Cerebellar nuclear complex (tissue), 1 donor: Measurements from ENCODE around the gene COG5.
A peak's percentile ranks its signal among the peaks of the same experiment; 100 is the strongest.

Source experiments
- DNase-seq, 2 experiments: peaks; one replicate each; lab custom pipeline; 2025; lab: John Stamatoyannopoulos, UW

COG5 gene

GRCh38 chr7:107463139-107464078 is 100.3 kb downstream of the COG5 start:
- DNase-seq = peak in 1 of 2 experiments; percentile 62

DNA sequence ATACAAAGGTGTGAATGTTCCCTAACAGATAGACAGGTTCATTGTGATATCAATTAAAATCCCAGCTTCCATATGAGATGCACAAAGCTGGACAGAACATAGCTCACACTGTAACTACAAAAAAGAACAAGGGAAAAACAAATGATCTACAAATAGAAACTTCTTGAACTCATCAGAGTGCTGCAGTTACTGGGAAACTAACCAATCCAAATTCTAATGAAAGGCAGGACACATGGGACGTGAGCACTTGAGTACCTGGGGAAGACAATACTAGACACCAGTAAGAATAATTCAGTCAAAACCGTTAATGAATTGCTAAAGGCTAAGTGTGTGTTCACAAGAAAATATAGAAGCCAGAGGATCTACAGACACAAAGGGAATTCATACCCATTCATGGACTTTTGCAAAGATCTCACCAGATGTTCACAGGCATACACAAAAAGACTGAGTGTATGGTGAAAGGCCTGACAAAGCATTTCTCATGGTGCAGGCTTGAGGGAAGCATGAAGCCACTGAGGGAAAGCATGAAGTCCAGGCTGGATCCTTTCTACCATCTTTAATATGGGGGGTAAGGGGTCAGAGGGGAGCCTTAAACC is 101.7 kb downstream of the COG5 start:
- no peak for DNase-seq

- no peak for DNase-seq
Measured at GRCh38 chr7:107453388-107453787, 110.3 kb downstream of the COG5 start.

DNA sequence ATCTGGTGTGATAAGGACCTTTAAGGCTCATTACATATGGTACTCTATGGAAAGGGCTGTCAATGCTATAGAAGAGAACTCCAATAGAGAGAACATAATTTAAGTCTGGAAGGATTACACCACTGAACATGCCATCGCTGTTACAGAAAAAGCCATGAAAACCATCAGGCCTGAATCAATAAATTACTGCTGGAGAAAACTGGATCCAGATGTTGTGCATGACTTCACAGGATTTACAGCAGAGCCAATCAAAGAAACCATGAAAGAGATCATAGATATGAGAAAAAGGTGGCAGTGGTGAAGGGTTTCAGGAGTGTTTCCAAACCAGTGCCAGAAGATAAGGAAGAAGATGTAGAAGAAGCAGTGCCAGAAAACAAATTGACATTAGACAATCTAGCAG is 112.8 kb downstream of the COG5 start:
- DNase-seq = no peak

DNA sequence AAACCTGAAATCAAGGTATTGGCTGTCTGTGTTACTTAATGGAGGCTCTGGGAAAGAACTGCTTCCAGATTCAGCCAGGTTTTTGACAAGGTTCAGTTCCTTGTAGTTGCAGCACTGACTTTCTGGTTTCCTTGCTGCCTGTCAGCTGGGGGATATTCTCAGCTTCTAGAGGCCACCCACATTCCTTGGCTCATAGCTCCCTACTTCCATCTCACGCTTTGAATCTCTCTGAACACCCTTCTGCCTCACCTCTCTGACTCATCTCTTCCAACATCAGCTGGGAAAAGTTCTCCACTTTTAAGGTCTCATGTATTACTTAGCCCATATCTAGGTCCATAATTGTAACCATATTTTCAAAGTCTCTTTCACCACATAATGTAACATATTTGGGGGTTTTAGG is 116.7 kb downstream of the COG5 start:
- DNase-seq = no peak

DNA sequence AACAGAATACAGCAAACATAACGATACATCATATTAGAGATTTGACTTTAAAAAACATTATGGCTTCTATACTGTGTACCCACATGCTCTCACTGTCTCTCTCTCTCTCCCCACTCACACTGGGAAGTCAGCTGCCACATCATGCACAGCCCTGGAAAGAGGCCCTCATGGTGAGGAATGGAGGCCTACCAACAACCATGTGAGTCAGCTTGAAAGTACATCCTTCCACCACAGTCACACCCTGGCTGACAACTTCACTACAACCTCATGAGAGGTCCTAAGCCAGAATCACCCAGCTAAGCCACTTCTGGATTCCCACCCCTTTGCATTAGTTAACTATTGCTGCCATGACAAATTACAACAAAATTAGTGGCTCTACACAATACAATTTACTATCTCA is 117.2 kb downstream of the COG5 start:
- no peak for DNase-seq

DNA sequence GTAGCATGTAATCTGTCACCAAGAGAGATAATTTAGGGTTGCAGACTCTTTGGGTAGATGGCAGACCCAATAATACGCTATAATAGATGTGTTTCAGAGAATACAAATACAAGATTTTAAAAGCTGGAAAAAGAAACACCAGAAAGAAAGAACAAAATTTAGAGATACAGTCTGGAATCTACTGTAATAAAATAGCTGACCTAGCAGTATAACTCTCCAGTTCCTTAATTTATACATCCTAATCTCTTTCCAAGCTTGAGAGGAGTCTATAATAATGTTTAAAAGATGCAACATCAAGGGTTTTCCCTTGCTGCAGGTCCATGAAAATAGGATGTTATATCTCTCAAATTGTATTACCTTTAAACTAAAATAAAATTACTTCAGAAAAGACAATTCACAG is 121.0 kb downstream of the COG5 start:
- no peak for DNase-seq

GRCh38 chr7:107441581-107442422 is 121.9 kb downstream of the COG5 start:
- no peak for DNase-seq

- DNase-seq = no peak
Measured at GRCh38 chr7:107439025-107439424, 124.7 kb downstream of the COG5 start.

GRCh38 chr7:107435749-107436148 is 128.0 kb downstream of the COG5 start:
- DNase-seq = no peak

DNA sequence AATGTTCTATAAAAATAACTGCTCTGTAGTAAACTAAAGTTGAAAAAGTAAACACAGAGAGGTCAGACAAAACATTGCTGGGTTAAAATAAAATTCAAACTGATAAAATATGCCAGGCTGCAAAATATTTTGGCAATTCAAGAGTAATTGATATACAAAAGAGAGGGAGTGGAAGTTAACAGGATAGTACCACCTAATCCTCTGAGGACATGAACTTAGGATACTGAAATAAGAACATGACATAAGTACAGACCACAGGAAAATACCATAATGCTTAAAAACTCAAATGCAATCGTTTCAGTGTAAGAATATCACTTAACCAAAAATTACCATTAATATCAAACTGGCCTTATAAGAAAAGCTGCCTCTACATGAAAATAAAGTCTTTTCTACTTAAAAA is 131.5 kb downstream of the COG5 start:
- DNase-seq = no peak

DNA sequence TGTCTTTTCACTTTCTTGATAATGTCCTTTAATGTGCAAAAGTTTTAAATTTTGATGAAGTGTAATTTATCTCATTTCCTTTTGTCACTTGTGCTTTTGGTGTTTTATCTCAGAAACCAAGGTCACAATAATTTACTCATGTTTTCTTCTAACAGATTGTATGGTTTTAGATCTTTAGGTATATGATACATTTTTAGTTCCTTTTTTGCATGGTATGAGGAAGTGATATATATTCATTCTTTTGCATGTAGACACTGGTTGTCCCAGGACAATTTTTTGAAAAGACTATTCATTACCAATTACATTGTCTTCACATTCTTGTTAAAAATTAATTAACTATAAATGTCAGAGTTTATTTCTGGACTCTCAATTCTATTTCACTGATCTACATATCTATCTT is 133.7 kb downstream of the COG5 start:
- no peak for DNase-seq

GRCh38 chr7:107428642-107429041 is 135.1 kb downstream of the COG5 start:
- no peak for DNase-seq

DNA sequence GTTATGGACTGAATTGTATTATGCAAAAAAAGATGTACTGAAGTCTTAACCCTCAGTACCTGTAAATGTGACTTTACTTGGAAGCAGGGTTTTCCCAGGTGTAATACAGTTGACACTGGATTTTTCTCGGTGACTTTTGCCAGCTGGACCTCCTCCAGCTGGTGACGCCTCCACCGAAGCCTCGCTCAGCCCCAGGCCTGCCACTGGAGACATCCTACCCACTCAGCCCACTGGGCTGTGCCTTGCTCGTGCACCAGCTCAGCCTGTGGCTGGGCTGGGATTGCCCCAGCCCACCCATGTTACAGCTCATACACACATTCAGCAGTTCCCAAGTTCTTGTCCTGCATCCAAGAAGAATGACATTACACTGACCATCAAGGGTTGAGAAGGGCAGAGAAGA is 136.3 kb downstream of the COG5 start:
- no peak for DNase-seq

DNA sequence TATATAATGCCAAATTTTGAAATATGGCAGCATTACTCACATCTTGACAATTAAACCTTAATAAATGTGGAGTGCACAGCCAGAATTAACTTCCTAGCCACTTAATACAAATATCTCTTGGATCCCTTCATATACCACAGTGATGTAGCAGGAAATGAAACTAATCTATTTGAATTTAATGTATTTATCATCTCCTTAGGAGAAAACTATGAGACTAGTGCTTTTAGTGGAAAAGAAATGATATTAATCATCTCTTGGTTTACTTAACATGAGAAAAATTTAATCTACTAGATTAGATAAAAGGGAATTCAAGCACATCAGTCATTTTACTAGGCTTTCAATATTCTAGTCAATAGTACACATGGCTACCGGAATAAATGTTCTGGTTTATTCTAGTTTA is 149.5 kb downstream of the COG5 start:
- no peak for DNase-seq

DNA sequence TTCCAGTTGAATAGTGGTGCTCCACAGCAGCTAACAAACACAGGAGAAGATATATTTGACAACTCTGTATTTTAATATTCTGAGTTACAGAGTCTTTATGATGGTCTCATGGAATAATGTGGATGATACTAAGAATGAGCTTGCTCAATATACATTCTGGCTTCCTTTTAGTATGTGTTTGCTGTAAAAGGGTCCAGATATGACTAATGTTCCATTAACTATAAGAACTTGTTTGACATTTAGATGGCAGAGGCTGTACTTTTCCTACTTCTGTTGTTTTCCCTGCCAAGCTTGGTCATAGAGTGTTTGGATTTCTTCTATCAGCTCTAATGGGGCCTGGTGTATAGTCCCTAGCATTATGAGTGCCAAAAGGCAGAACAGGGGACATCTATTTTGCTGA is 155.4 kb downstream of the COG5 start:
- DNase-seq = no peak

GRCh38 chr7:107405559-107405958 is 158.2 kb downstream of the COG5 start:
- DNase-seq = no peak

DNA sequence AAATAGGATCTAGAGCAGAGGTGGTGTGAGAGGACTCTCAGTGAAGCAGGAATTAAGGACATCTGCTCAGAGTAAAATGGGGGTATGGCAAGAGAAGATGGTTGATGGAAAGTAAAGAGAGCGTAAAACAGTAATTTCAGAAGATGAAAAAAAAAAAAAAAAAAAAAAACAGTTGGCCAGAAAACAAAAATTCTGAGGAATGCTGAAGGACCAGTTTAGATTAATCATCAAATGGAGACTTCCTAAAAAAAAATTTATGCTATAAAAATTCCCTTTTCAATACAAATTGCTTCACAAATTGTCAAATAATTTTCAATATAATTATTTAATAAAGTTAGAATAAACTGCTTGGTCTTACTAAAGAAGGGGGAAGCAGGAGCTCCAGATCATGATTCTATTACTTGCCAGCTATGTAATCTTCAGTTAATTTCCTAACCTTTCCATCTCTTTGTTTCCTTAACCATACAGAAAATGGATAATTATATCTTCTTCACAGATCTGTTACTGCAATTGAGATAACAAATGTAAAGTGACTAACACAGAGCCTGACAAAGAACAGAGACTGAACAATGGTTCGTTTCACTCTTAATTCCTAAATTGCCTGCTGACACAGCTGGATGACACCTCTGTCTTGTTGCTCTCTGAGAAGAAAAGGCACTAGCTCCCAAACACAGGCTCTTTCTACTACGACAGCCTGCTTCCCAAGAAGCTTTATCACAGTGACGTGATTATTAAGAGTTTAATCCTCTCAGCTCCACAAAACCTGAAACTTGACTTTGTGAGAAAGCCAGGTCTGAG is 158.8 kb downstream of the COG5 start:
- DNase-seq = no peak

DNA sequence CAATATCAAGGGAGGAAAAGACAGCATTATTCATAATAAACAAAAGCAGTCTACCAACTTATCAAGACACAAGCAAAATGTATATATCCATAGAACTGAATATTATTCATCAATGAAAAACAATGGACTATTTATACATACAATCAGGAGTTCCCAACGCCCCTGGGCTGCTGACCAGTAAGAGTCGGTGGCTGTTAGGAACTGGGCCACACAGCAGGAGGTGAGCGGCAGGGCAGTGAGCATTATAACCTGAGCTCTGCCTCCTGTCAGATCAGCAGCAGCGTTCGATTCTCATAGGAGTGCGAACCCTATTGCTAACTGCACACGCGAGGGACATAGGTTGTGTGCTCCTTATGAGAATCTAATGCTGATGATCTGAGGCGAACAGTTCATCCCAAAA is 165.6 kb downstream of the COG5 start:
- DNase-seq = no peak

GRCh38 chr7:107396990-107397389 is 166.7 kb downstream of the COG5 start:
- no peak for DNase-seq

- DNase-seq = no peak
Measured at GRCh38 chr7:107396081-107396480, 167.6 kb downstream of the COG5 start.

GRCh38 chr7:107394831-107395230 is 168.9 kb downstream of the COG5 start:
- no peak for DNase-seq
